Ovary (tissue), 3 donors: ENCODE results near the gene COL9A3.

Experiments used
- CTCF ChIP-seq, 3 donors: fragments of 450-650 bp in 2 of 3; fragments of 200-600 bp in 1 of 3; IDR thresholded peaks; one replicate each; pipeline versions ENCODE4 v1.5.1 to v1.8.0; 2016 to 2022; ENCODE audit warnings: antibody characterized with exemption in 3 of 3, mild to moderate bottlenecking in 1 of 3
- EP300 ChIP-seq: sonication (generic); formaldehyde crosslinking; IDR thresholded peaks from one replicate; pipeline ENCODE4 v1.6.1; 2017; ENCODE audit warnings: antibody characterized with exemption
- POLR2A ChIP-seq: fragments of 450-650 bp; IDR thresholded peaks from one replicate; pipeline ENCODE4 v1.6.1; 2017; ENCODE audit warnings: antibody characterized with exemption, mild to moderate bottlenecking, moderate library complexity
- donor health status: DM: no; HTN: no; CAD: no.

DNA sequence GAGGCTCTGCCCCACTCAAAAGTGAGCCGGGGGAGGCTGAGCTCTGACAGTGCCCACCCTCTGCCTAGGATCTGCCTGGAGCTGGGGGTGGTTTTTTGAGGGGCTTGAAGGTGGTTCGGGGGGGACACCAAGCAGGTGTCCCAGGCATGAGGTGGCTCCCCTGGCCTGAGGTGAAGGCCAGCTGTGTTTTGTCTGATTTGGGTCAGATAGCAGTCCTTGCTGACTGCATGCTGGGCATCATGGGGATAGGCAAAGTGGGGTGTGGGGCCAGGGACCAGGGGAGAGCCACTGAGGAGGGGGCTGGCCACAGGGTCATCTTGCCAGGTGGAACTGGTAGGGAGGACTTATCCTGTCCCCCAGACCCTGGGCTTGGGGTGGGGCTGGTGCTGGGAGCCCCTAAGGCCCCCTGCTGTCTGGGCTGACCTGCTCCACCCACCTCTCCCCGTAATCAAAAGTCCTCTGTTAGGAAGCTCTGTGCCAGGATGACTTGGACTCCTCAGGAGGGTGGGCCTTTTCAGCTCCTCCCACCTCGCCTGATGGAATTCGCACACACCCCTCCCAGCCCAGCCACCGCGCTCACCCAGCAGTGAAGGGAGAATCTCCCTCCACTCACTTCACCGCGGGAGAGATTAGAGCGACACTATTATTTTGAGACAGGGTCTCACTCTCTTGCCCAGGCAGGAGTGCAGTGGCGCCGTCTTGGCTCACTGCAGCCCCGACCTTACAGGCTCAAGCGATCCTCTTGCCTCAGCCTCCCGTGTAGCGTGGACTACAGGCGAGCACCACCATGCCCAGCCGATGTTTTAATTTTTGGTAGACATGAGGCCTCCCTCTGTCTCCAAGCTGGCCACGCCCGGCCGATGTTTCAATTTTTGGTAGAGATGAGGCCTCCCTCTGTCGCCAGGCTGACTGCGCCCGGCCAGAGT lies 1.5 kb upstream of the COL9A3 start:
- TF ChIP-seq CTCF (IDR thresholded peaks at IDR 0.05) (no peak), POLR2A (no peak), EP300 (no peak)
